ENCODE results near the gene TAF3. TPM values are rescaled to one million over a fixed set of nuclear protein-coding genes. Genes with fewer than 3 reads are reported as not detected.
A peak's percentile ranks its signal among the peaks of the same experiment; 100 is the strongest.

Gene TAF3
- total and polyA plus RNA-seq, 4 donors: 3.4 to 7.0 (median 5.0) TPM

- no peak overlapping the region for H3K9ac ChIP-seq (ENCODE audit: insufficient read depth in 1 of 2, low read length in 2 of 2)
- WGBS, 2 donors: 4% methylated on average over 10 of the region's 10 CpGs
- H3K27ac ChIP-seq (ENCODE audit: low read depth in 1 of 2, low read length in 1 of 2): no peak overlapping the region
Measured at GRCh38 chr10:8039321-8039881, 221.1 kb downstream of the TAF3 start.

DNA sequence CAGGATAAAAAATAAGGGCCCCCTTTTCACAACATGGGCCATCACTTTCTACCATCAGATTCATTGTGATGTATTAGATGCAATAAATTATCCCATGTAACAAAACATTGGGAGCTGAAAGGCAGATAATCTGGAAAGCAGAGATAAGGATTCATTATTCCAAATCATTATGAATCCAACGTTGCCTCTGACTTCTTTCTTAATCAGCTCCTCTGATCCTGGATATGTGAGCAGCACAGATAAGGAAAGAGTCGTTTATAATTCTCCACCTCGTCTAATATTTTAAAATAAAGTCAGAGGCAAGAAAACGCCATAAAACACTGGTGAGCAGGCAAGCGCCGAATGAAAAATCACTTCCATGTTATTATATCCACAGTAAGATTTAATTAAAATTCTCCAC, 222.3 kb downstream of the TAF3 start:
- DNase-seq (peak in 1 of 3 donors; percentile 16), ATAC-seq (ENCODE audit: insufficient read depth, low FRiP score) (no peak)
- Histone ChIP-seq H3K9me3 (ENCODE audit: control insufficient read depth in 4 of 4, insufficient read depth in 3 of 4, low read length in 3 of 4) (peaks cover 0 to 7% (median 0%) of the 10 kb centered on the region in 4 donors), H3K36me3 (ENCODE audit: control insufficient read depth in 4 of 4, insufficient read depth in 4 of 4, low read length in 4 of 4) (no peaks in the 10 kb centered on the region), H3K27ac (ENCODE audit: low read depth in 1 of 2, low read length in 1 of 2) (no peak overlapping the region), H3K4me1 (ENCODE audit: control insufficient read depth in 5 of 5, insufficient read depth in 5 of 5, low read length in 5 of 5) (peaks cover 0 to 10% (median 0%) of the 10 kb centered on the region in 5 donors), H3K4me3 (no peak overlapping the region), H3K9ac (ENCODE audit: insufficient read depth in 1 of 2, low read length in 2 of 2) (no peak overlapping the region), H3K27me3 (ENCODE audit: control insufficient read depth in 3 of 3, insufficient read depth in 3 of 3, low read length in 2 of 3) (peaks cover 10 to 99% (median 97%) of the 10 kb centered on the region in 3 donors)
- WGBS, 2 donors: 8 to 9% methylated on average over 6 of the region's 6 CpGs
- no peak for TF ChIP-seq CTCF (IDR thresholded peaks at IDR 0.05; ENCODE audit: control extremely low read depth, extremely low read depth)

More at GRCh38 chr10:8039321-8039881, 221.1 kb downstream of the TAF3 start:
- peak in 1 of 3 donors; percentile 38 for DNase-seq
- Histone ChIP-seq H3K27me3 (ENCODE audit: control insufficient read depth in 3 of 3, insufficient read depth in 3 of 3, low read length in 2 of 3) (peaks cover 10 to 97% (median 95%) of the 10 kb centered on the region in 3 donors), H3K4me1 (ENCODE audit: control insufficient read depth in 5 of 5, insufficient read depth in 5 of 5, low read length in 5 of 5) (peaks cover 0 to 8% (median 2%) of the 10 kb centered on the region in 5 donors), H3K4me3 (no peak overlapping the region), H3K36me3 (ENCODE audit: control insufficient read depth in 4 of 4, insufficient read depth in 4 of 4, low read length in 4 of 4) (no peaks in the 10 kb centered on the region), H3K9me3 (ENCODE audit: control insufficient read depth in 4 of 4, insufficient read depth in 3 of 4, low read length in 3 of 4) (peaks cover 0 to 3% (median 0%) of the 10 kb centered on the region in 4 donors)
- no peak for ATAC-seq (ENCODE audit: insufficient read depth, low FRiP score)
- TF ChIP-seq CTCF (IDR thresholded peaks at IDR 0.05; ENCODE audit: control extremely low read depth, extremely low read depth): no peak

- Histone ChIP-seq H3K4me3 (no peak overlapping the region), H3K36me3 (ENCODE audit: control insufficient read depth in 4 of 4, insufficient read depth in 4 of 4, low read length in 4 of 4) (no peaks in the 10 kb centered on the region), H3K9ac (ENCODE audit: insufficient read depth in 1 of 2, low read length in 2 of 2) (no peak overlapping the region), H3K27me3 (ENCODE audit: control insufficient read depth in 3 of 3, insufficient read depth in 3 of 3, low read length in 2 of 3) (peaks cover 10 to 100% (median 98%) of the 10 kb centered on the region in 3 donors), H3K9me3 (ENCODE audit: control insufficient read depth in 4 of 4, insufficient read depth in 3 of 4, low read length in 3 of 4) (peaks cover 0 to 7% (median 0%) of the 10 kb centered on the region in 4 donors), H3K4me1 (ENCODE audit: control insufficient read depth in 5 of 5, insufficient read depth in 5 of 5, low read length in 5 of 5) (peaks cover 0 to 6% (median 0%) of the 10 kb centered on the region in 5 donors), H3K27ac (ENCODE audit: low read depth in 1 of 2, low read length in 1 of 2) (no peak overlapping the region)
- WGBS, 2 donors: 8 to 9% methylated on average over 10 of the region's 10 CpGs
- no peak for ATAC-seq (ENCODE audit: insufficient read depth, low FRiP score)
- no peak for TF ChIP-seq CTCF (IDR thresholded peaks at IDR 0.05; ENCODE audit: control extremely low read depth, extremely low read depth)
- no peak for DNase-seq
Measured at GRCh38 chr10:8041284-8041991, 223.1 kb downstream of the TAF3 start.
